T47D (cell line): ENCODE results near the gene MTFR1L.
A peak's percentile ranks its signal among the peaks of the same experiment; 100 is the strongest.

Experiments
- DNase-seq, 2 experiments: peaks; one replicate each; pipeline versions ENCODE4 v3.0.0 to v3.0.0-alpha.2; 2011 to 2012; ENCODE audit warnings: low read depth in 1 of 2, low spot score in 1 of 2
- JUND ChIP-seq: IDR thresholded peaks from 2 replicates; pipeline ENCODE4 v1.6.1; 2012; ENCODE audit warnings: low read depth
- in situ Hi-C: cut with HindIII; loops from 2 replicates; pipeline ENCODE4 v1.10.0; 2016; ENCODE audit warnings: low sequenced_read_pairs, low pct_unique_long_range_greater_than_20kb

Gene MTFR1L

DNA sequence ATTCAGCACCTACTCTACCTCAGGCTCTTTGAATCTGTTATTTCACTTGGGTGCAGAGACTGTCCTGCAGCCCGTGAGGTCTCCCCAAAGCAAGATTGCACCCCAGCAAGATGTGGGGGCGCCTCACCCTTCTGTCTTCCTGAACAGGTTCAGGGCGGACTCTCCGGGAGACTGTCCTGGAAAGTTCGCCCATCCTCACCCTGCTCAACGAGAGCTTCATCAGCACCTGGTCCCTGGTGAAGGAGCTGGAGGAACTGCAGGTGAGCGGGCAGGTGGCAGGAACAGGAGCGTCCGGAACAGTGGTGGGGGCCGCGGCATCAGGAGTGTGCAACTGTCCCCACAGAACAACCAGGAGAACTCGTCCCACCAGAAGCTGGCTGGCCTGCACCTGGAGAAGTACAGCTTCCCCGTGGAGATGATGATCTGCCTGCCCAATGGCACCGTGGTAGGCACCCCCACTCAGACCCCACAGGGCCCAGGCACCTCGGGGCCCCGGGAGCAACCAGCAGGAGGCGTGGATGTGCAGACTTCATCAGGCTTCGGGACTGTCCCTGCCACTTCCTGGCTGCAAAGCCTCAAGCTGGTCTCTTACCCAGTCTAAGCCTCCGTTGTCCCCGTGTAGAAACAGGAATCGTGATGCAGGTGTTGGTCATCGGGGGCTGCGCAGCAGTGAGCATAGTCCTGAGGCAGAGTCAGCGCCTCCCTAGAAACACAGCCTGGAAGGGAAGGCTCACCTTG is 5.9 kb upstream of the MTFR1L start:
- no peak for DNase-seq
- in situ Hi-C loops = no loop called here
- no peak for TF ChIP-seq JUND

DNA sequence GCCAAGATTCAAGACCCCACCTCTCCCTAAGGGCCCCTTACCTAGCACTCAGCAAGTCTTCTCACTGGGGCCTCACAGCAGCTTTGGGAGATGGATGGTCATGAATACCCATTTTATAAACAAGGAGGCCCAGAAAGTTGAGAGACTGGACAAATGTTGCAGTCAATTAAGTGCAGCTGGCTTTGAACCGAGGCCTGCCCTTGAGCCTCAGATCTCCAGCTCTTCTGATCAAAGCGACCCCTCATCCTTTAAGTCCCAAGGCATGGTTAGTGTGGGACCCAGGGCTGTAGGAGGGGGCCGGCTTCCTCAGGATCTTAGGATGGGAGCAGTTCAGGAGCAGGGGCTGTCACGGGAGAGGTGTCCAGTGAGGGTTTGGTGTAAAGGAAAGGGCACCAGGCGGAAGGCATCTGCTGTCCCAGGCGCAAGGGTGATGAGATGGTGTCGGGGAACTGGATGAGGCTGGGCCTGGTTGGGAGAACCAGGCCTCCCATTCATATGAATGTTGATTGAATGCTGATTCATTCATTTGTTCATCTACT is 5.1 kb upstream of the MTFR1L start:
- in situ Hi-C loops = no loop called here
- TF ChIP-seq JUND = no peak
- DNase-seq = no peak

DNA sequence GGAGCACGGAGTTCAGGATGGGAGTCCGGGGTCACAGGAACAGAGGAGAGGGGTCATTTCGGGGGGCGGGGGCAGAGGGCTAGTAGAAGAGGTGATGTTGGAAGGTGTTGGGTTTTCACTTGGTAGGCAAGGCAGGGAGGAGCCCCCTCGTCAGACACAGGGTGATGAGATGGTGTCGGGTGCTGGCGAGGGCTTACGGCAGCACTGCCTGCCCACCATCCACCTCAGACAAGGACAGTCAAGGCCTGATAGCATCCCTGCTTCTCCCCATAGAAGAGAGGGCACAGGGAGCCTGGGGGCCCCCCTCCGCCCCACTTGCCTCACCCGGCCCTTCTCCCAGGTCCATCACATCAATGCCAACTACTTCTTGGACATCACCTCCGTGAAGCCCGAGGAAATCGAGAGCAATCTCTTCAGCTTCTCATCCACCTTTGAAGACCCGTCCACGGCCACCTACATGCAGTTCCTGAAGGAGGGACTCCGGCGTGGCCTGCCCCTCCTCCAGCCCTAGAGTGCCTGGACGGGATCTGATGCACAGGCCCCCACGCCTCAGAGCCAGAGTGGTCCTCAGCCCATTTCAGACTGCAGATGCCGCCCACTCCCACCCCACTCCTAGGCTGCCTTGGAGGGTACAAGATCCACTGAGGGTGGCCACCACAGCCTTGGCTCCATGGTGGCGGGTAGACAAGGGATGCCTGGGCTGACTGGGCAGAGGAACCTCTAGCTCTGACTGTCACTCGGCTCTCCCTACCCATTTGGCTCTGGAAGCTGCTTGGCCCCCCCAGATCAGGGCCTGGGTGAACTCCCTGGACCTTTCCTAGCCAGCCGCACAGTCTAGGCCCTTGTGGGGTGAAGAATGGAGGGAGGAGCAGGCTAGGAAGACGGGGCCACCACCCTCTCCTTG is 4.3 kb upstream of the MTFR1L start:
- TF ChIP-seq JUND = no peak
- in situ Hi-C loops = no loop called here
- DNase-seq = no peak

DNA sequence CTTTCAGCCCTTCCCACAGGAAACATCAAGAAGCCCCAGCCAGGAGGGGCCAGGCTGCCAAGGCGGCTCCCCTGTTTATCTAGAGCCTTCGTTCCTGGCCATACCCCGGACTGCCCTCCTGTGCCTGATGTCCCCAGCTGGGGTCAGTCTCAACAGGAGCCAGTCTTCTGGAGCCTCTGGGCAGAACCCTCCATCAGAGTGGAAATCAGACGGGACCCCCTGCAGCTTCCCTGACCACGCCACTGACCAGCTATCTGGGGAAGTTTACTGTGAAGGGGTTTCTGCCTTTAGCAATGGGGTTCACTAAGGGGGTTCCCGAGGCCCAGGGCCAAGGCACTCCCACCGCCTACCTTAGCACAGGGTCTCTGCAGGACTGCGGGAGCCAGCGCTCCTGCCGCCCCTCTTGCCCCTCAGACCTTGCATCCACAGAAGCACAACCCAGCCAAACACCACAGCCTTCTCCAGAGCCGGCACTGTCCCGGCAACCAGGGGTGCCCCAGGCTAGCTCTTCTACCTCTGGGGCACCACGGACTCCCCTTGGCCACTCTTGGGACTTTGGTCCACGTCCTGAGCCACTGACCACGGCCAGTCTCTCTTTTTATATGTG is 3.5 kb upstream of the MTFR1L start:
- TF ChIP-seq JUND = no peak
- in situ Hi-C loops = no loop called here
- no peak for DNase-seq

GRCh38 chr1:25817840-25818501 is 1.8 kb upstream of the MTFR1L start:
- peak in 1 of 2 experiments; percentile 61 for DNase-seq
- TF ChIP-seq JUND = no peak
- in situ Hi-C loops = no loop called here

- TF ChIP-seq JUND = no peak
- in situ Hi-C loops = no loop called here
- no peak for DNase-seq
Observed at GRCh38 chr1:25818569-25818968, 1.2 kb upstream of the MTFR1L start.

- TF ChIP-seq JUND = no peak
- in situ Hi-C loops = no loop called here
- DNase-seq = peak; percentile 73
Observed at GRCh38 chr1:25820247-25821111, 725 bp downstream of the MTFR1L start.

DNA sequence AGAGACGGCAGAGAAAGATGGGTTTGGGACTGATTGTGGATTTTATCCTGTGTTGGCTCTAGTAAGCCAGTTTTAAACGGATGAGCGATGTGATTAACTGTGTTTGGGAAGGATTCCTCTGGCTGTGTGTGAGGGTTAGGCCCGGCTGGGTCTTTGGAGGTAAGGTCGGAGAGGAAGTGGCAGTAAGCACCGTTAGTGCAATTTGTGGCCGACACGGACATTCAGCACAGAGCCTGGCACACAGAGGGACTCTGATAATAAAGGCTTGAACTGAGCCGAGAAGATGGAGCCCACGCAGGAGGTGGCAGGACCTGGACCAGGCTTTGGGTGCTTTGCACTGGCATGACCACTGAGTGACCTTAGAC is 1.3 kb downstream of the MTFR1L start:
- in situ Hi-C loops = no loop called here
- no peak for DNase-seq
- TF ChIP-seq JUND = no peak

GRCh38 chr1:25821630-25822091 is 1.9 kb downstream of the MTFR1L start:
- TF ChIP-seq JUND = no peak
- DNase-seq = no peak

GRCh38 chr1:25825605-25826004 is 5.9 kb downstream of the MTFR1L start:
- no peak for TF ChIP-seq JUND
- in situ Hi-C loops = no loop called here
- no peak for DNase-seq

More at GRCh38 chr1:25821630-25822091, 1.9 kb downstream of the MTFR1L start:
- in situ Hi-C loops = no loop called here

GRCh38 chr1:25826571-25826970 is 6.8 kb downstream of the MTFR1L start:
- TF ChIP-seq JUND = no peak
- no peak for DNase-seq
- in situ Hi-C loops = no loop called here

DNA sequence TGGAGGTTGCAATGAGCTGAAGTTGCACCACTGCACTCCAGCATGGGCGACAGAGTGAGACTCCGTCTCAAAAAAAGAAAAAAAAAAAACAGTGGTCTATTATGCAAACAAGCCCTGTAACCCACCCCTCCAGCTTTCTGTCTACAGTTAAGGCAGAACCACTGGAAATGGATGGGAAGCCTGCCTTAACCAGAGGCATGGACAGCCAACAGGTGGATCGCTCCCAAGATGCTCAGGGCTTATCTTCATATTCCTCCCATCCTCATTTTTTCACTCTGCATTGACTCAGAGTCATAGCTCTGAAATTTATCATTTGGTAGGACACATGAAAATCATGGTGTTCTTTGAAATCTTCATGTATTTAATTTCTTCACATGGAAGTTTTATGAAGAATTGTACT is 8.7 kb downstream of the MTFR1L start:
- TF ChIP-seq JUND = no peak
- in situ Hi-C loops = no loop called here
- no peak for DNase-seq
